Hepatocyte (in vitro differentiated cells): ENCODE data around the gene MAFF. TPM values are rescaled to one million over a fixed set of nuclear protein-coding genes. Genes with fewer than 3 reads are reported as not detected.
A peak's percentile ranks its signal among the peaks of the same experiment; 100 is the strongest.
"Not testable (repeated sequence)": the region's sequence is repeated elsewhere in the genome, so short reads cannot be mapped to it uniquely, and the experiment has no call there.

Experiments used
- DNase-seq: peaks from one replicate; pipeline ENCODE4 v3.0.0-alpha.2; 2016; ENCODE audit warnings: low spot score
- H2AFZ ChIP-seq: fragments of 200-600 bp; sonication (generic); 2 replicates; pipeline ENCODE4 v1.6.0; 2016; ENCODE audit warnings: antibody characterized with exemption, mild to moderate bottlenecking
- H3K27ac ChIP-seq: fragments of 200-600 bp; sonication (generic); 2 replicates; pipeline ENCODE4 v1.5.1; 2016; ENCODE audit warnings: mild to moderate bottlenecking
- H3K27me3 ChIP-seq: fragments of 200-600 bp; sonication (generic); 2 replicates; pipeline ENCODE4 v1.6.1; 2016
- H3K36me3 ChIP-seq: fragments of 200-600 bp; sonication (generic); replicated peaks from 2 replicates; pipeline ENCODE4 v1.5.1; 2016; ENCODE audit warnings: low read depth; ENCODE audit not compliant: insufficient read depth
- H3K4me1 ChIP-seq: fragments of 200-600 bp; sonication (generic); 2 replicates; pipeline ENCODE4 v1.5.1; 2016; ENCODE audit warnings: mild to moderate bottlenecking, moderate library complexity; ENCODE audit not compliant: insufficient read depth
- H3K4me2 ChIP-seq: fragments of 200-600 bp; sonication (generic); 2 replicates; pipeline ENCODE4 v1.6.0; 2016
- H3K4me3 ChIP-seq: fragments of 200-600 bp; sonication (generic); 2 replicates; pipeline ENCODE4 v1.5.1; 2016; ENCODE audit warnings: mild to moderate bottlenecking
- H3K79me2 ChIP-seq: fragments of 200-600 bp; sonication (generic); 2 replicates; pipeline ENCODE4 v1.6.0; 2017; ENCODE audit warnings: mild to moderate bottlenecking
- H3K9me2 ChIP-seq: fragments of 200-600 bp; sonication (generic); replicated peaks from 2 replicates; pipeline ENCODE4 v1.6.0; 2017; ENCODE audit warnings: mild to moderate bottlenecking; ENCODE audit not compliant: insufficient read depth
- H3K9me3 ChIP-seq: fragments of 200-600 bp; sonication (generic); 2 replicates; pipeline ENCODE4 v1.5.1; 2016; ENCODE audit warnings: low read depth, mild to moderate bottlenecking
- H4K20me1 ChIP-seq: fragments of 200-600 bp; sonication (generic); 2 replicates; pipeline ENCODE4 v1.6.0; 2016; ENCODE audit warnings: mild to moderate bottlenecking; ENCODE audit not compliant: insufficient read depth, poor library complexity, severe bottlenecking
- CTCF ChIP-seq: fragments of 200-600 bp; sonication (generic); IDR thresholded peaks from 2 replicates; pipeline ENCODE4 v1.5.1; 2016; ENCODE audit warnings: antibody characterized with exemption, mild to moderate bottlenecking; ENCODE audit not compliant: poor library complexity
- EZH2 ChIP-seq: fragments of 200-600 bp; sonication (generic); IDR thresholded peaks from 2 replicates; pipeline ENCODE4 v1.6.1; 2016; ENCODE audit warnings: antibody characterized with exemption, mild to moderate bottlenecking, borderline replicate concordance
- EZH2phosphoT487 ChIP-seq: fragments of 200-600 bp; sonication (generic); IDR thresholded peaks from one replicate; pipeline ENCODE4 v1.6.1; 2018; ENCODE audit warnings: antibody characterized with exemption, mild to moderate bottlenecking, low read depth, moderate library complexity; ENCODE audit not compliant: unreplicated experiment, severe bottlenecking
- WGBS: methylation state at CpG from one replicate; pipeline ENCODE4 v1.1.6; 2016; ENCODE audit warnings: low lambda C conversion rate; ENCODE audit errors: missing lambda C conversion rate; 5-methylcytosine and 5-hydroxymethylcytosine counted together
- polyA plus RNA-seq: library from polyadenylated mRNA; unstranded; fragments of >200 nt; fragmentation: Nextera tagmentation; extraction: Ambion mirVana; gene quantifications from 2 replicates; pipeline ENCODE4 v1.2.1, GENCODE V29; 2016
- total RNA-seq: library from RNA; depleted of rRNA; stranded (reverse); fragments of >200 nt; gene quantifications from 2 replicates; pipeline ENCODE4 v1.2.3, GENCODE V29; 2014

Gene MAFF
- total and polyA plus RNA-seq, 2 experiments from 2014 or later, result 67.2 to 70.4 TPM

- peaks cover 15% of the 10 kb centered on the region for H3K4me1 ChIP-seq
- no peak overlapping the region for H3K4me3 ChIP-seq
- 98% methylated on average over 17 of the region's 17 CpGs for WGBS
- peaks cover 14% of the 10 kb centered on the region for H3K79me2 ChIP-seq
- H3K27me3 ChIP-seq, result no peaks in the 10 kb centered on the region
- DNase-seq, result no peak
- H3K27ac ChIP-seq, result peak overlapping the region; percentile 45
- no peak overlapping the region for H3K4me2 ChIP-seq
- no peak overlapping the region for H2AFZ ChIP-seq
- TF ChIP-seq EZH2, result no peak
- no peak for TF ChIP-seq CTCF
- TF ChIP-seq EZH2phosphoT487, result no peak
- no peaks in the 10 kb centered on the region for H3K9me3 ChIP-seq
- H3K9me2 ChIP-seq, result no peaks in the 10 kb centered on the region
- no peaks in the 10 kb centered on the region for H3K36me3 ChIP-seq
- H4K20me1 ChIP-seq, result no peaks in the 10 kb centered on the region
These were observed 26.3 kb upstream of the MAFF start for GRCh38 chr22:38175206-38176118.

- H3K4me2 ChIP-seq, result no peak overlapping the region
These were observed 25.5 kb upstream of the MAFF start for GRCh38 chr22:38176170-38176741.

GRCh38 chr22:38177044-38177443, 24.8 kb upstream of the MAFF start:
- TF ChIP-seq CTCF (no peak), EZH2 (no peak), EZH2phosphoT487 (no peak)
- Histone ChIP-seq H3K27me3 (no peaks in the 10 kb centered on the region), H4K20me1 (no peaks in the 10 kb centered on the region), H3K9me2 (no peaks in the 10 kb centered on the region), H3K4me3 (no peak overlapping the region), H3K4me1 (peaks cover 24% of the 10 kb centered on the region), H3K36me3 (no peaks in the 10 kb centered on the region), H3K4me2 (no peak overlapping the region), H3K79me2 (peaks cover 14% of the 10 kb centered on the region), H2AFZ (no peak overlapping the region), H3K9me3 (no peaks in the 10 kb centered on the region), H3K27ac (peak overlapping the region; percentile 65)
- no peak for DNase-seq
- 100% methylated on average over 4 of the region's 4 CpGs for WGBS

More at GRCh38 chr22:38176170-38176741, 25.5 kb upstream of the MAFF start:
- Histone ChIP-seq H3K27me3 (no peaks in the 10 kb centered on the region), H4K20me1 (no peaks in the 10 kb centered on the region), H3K36me3 (no peaks in the 10 kb centered on the region), H3K9me3 (no peaks in the 10 kb centered on the region), H2AFZ (no peak overlapping the region), H3K4me1 (peaks cover 22% of the 10 kb centered on the region), H3K4me3 (no peak overlapping the region), H3K9me2 (no peaks in the 10 kb centered on the region), H3K79me2 (peaks cover 14% of the 10 kb centered on the region), H3K27ac (peak overlapping the region; percentile 55)
- TF ChIP-seq CTCF (no peak), EZH2phosphoT487 (no peak), EZH2 (no peak)
- WGBS, result 75% methylated on average over 13 of the region's 14 CpGs
- DNase-seq, result peak; percentile 62

GRCh38 chr22:38177571-38177925, 24.2 kb upstream of the MAFF start:
- H3K27me3 ChIP-seq, H3K36me3 ChIP-seq, H3K9me2 ChIP-seq, H2AFZ ChIP-seq, H3K9me3 ChIP-seq, DNase-seq, H3K4me3 ChIP-seq, H4K20me1 ChIP-seq: not testable (repeated sequence)
- 50% methylated on average over 9 of the region's 9 CpGs for WGBS
- H3K4me1 ChIP-seq, result peaks cover 24% of the 10 kb centered on the region
- H3K27ac ChIP-seq, result peak overlapping the region; percentile 97
- peaks cover 14% of the 10 kb centered on the region for H3K79me2 ChIP-seq
- peak overlapping the region; percentile 38 for H3K4me2 ChIP-seq
